Adrenal gland (tissue), 5 donors: ENCODE measurements around the gene SSB.

Source experiments
- CTCF ChIP-seq, 6 experiments: fragments of 450-650 bp in 4 of 6; fragments of 200-600 bp in 2 of 6; sonication (generic) in 1 of 6; IDR thresholded peaks; 1 replicate in 5 of 6; 2 replicates in 1 of 6; pipeline versions ENCODE4 v1.5.1 to v1.8.0; 2016 to 2021; ENCODE audit warnings: antibody characterized with exemption in 6 of 6, mild to moderate bottlenecking in 2 of 6, moderate library complexity in 1 of 6
- POLR2A ChIP-seq, 2 donors: fragments of 450-650 bp; IDR thresholded peaks; one replicate each; pipeline ENCODE4 v1.6.1; 2017; ENCODE audit warnings: antibody characterized with exemption in 2 of 2, mild to moderate bottlenecking in 2 of 2, moderate library complexity in 1 of 2
- donor health status: DM: no; HTN: no; CAD: no.

- TF ChIP-seq CTCF (IDR thresholded peaks at IDR 0.05) (no peak), POLR2A (IDR thresholded peaks at IDR 0.05) (no peak)
Measured at GRCh38 chr2:169822785-169823392, 24.2 kb downstream of the SSB start.
